ENCODE measurements around the gene WDR43. TPM values are rescaled to one million over a fixed set of nuclear protein-coding genes. Genes with fewer than 3 reads are reported as not detected.

WDR43 gene
- total and polyA plus RNA-seq, 9 of the 15 experiments (the other 6 are each of a cell fraction or from before 2014, with no cell fraction given) = 34.6 to 197 (median 105) TPM

DNA sequence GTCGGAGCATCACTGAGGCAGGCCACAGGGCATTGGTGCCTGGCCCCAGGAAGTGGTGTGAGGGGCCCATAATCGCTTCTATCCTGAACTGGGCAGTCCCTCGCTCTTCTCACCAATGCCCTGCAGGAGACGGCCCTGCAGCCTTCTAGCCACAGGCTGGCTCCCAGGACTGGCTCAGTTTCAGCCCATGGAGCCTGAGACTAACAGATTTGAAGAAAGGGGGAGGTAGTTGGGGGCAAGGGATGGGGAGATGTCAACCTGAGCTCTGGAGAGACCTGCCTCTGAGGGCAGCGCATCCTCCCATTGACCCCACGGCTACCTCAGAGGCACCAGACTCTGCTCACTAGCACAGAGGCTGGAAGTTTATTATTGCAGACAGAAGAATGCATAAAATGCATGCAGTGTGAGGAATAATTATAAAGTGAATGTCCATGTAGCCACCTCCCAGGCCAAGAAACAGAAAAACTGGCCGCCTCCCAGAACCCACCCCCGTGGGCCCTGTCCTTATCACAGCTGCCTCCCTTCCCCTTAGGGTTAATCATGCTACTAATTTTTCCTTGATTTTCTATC, 88.0 kb downstream of the WDR43 start (continued):
- TF ChIP-seq, protein P1, sequence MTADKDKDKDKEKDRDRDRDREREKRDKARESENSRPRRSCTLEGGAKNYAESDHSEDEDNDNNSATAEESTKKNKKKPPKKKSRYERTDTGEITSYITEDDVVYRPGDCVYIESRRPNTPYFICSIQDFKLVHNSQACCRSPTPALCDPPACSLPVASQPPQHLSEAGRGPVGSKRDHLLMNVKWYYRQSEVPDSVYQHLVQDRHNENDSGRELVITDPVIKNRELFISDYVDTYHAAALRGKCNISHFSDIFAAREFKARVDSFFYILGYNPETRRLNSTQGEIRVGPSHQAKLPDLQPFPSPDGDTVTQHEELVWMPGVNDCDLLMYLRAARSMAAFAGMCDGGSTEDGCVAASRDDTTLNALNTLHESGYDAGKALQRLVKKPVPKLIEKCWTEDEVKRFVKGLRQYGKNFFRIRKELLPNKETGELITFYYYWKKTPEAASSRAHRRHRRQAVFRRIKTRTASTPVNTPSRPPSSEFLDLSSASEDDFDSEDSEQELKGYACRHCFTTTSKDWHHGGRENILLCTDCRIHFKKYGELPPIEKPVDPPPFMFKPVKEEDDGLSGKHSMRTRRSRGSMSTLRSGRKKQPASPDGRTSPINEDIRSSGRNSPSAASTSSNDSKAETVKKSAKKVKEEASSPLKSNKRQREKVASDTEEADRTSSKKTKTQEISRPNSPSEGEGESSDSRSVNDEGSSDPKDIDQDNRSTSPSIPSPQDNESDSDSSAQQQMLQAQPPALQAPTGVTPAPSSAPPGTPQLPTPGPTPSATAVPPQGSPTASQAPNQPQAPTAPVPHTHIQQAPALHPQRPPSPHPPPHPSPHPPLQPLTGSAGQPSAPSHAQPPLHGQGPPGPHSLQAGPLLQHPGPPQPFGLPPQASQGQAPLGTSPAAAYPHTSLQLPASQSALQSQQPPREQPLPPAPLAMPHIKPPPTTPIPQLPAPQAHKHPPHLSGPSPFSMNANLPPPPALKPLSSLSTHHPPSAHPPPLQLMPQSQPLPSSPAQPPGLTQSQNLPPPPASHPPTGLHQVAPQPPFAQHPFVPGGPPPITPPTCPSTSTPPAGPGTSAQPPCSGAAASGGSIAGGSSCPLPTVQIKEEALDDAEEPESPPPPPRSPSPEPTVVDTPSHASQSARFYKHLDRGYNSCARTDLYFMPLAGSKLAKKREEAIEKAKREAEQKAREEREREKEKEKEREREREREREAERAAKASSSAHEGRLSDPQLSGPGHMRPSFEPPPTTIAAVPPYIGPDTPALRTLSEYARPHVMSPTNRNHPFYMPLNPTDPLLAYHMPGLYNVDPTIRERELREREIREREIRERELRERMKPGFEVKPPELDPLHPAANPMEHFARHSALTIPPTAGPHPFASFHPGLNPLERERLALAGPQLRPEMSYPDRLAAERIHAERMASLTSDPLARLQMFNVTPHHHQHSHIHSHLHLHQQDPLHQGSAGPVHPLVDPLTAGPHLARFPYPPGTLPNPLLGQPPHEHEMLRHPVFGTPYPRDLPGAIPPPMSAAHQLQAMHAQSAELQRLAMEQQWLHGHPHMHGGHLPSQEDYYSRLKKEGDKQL (CRISPR knock-in tag; IDR thresholded peaks at IDR 0.05; ENCODE audit: borderline replicate concordance) = no peak
- no peak for TF ChIP-seq BACH1 (tag; IDR thresholded peaks at IDR 0.05)

DNA sequence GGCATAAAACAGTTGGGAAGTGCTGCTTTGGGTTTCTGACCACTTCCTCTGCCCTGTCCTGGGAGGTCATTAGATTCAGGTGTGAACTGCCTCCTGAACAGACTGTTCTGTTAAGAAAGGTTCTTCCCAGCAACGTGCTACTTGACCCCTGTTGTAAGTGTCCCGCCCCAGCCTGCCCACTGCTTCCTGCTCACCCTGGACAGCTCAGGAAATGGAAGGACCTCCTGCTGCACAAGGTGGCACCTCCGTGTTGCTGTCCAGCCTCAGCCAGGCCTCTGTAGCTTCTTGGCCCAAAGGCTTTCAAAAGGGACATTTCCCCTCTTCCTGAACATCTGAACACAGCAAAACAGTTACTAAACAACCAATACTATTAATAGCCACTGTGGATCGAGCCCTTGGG, 92.0 kb downstream of the WDR43 start:
- TF ChIP-seq ZEB2 (IDR thresholded peaks at IDR 0.05) = no peak
- no peak for TF ChIP-seq HNRNPL (IDR thresholded peaks at IDR 0.05; ENCODE audit: low read depth, low read length)
- TF ChIP-seq ZBTB8A (IDR thresholded peaks at IDR 0.05; ENCODE audit: partially characterized antibody) = no peak
- Histone ChIP-seq H3K36me3 (ENCODE audit: control insufficient read depth, insufficient read depth, low read length) (no peaks in the 10 kb centered on the region), H3K27ac (ENCODE audit: extremely low read depth, low read depth, low read length) (no peak overlapping the region), H3K4me1 (replicated peaks in 1 of 2; ENCODE audit: control insufficient read depth in 2 of 2, insufficient read depth in 2 of 2, low read length in 2 of 2) (no peaks in the 10 kb centered on the region), H3K27me3 (ENCODE audit: control insufficient read depth in 2 of 2, insufficient read depth in 2 of 2, low read length in 2 of 2) (peaks cover 31 to 73% of the 10 kb centered on the region in 2 experiments; a peak in 4 of 5 replicates), H4K20me1 (replicated peaks; ENCODE audit: control insufficient read depth, insufficient read depth, low read length) (0 out of 2 replicates have a peak, but pooled peaks cover 4% of the 10 kb centered on the region), H3K4me2 (ENCODE audit: insufficient read depth, low read length) (no peak overlapping the region), H3K79me2 (ENCODE audit: control insufficient read depth, insufficient read depth, low read length) (no peaks in the 10 kb centered on the region), H3K9me3 (replicated peaks; ENCODE audit: control insufficient read depth, insufficient read depth, low read depth, low read length) (no peaks in the 10 kb centered on the region), H2AFZ (ENCODE audit: low read depth, low read length) (no peak overlapping the region), H3K9me1 (ENCODE audit: control insufficient read depth, insufficient read depth, low read length) (no peaks in the 10 kb centered on the region), H3K9ac (ENCODE audit: insufficient read depth in 1 of 2, low read depth in 2 of 2, low read length in 2 of 2) (no peak overlapping the region), H3K4me3 (no peak overlapping the region)
- in situ Hi-C loops (cut with MboI) = no loop called here
- intact Hi-C loops (cut with micrococcal nuclease) = no loop called here
- POLR2A ChIA-PET = no interaction called here
- DNase-seq (ENCODE audit: extremely low read depth in 1 of 4, low spot score in 3 of 4) = no peak
- 0% methylated on average over 4 of the region's 4 CpGs for WGBS (ENCODE audit: insufficient coverage, low coverage, missing lambda C conversion rate)
- FAIRE-seq = no peak
- ATAC-seq = no peak
- CTCF ChIA-PET (ENCODE audit: low intra/inter-chr PET ratio) = no interaction called here
- no TSS peak for BruUV-seq (replicated peaks)
